Diencephalon (tissue), 1 donor: ENCODE results near the gene PLA1A. TPM values are rescaled to one million over a fixed set of nuclear protein-coding genes. Genes with fewer than 3 reads are reported as not detected.

ENCODE experiments used
- total RNA-seq: library from RNA; depleted of rRNA; stranded (reverse); fragments of >200 nt; gene quantifications from one replicate; pipeline ENCODE4 v1.2.3, GENCODE V29; 2014

The PLA1A gene, protein sequence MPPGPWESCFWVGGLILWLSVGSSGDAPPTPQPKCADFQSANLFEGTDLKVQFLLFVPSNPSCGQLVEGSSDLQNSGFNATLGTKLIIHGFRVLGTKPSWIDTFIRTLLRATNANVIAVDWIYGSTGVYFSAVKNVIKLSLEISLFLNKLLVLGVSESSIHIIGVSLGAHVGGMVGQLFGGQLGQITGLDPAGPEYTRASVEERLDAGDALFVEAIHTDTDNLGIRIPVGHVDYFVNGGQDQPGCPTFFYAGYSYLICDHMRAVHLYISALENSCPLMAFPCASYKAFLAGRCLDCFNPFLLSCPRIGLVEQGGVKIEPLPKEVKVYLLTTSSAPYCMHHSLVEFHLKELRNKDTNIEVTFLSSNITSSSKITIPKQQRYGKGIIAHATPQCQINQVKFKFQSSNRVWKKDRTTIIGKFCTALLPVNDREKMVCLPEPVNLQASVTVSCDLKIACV
- 0.23 TPM for total RNA-seq

DNA sequence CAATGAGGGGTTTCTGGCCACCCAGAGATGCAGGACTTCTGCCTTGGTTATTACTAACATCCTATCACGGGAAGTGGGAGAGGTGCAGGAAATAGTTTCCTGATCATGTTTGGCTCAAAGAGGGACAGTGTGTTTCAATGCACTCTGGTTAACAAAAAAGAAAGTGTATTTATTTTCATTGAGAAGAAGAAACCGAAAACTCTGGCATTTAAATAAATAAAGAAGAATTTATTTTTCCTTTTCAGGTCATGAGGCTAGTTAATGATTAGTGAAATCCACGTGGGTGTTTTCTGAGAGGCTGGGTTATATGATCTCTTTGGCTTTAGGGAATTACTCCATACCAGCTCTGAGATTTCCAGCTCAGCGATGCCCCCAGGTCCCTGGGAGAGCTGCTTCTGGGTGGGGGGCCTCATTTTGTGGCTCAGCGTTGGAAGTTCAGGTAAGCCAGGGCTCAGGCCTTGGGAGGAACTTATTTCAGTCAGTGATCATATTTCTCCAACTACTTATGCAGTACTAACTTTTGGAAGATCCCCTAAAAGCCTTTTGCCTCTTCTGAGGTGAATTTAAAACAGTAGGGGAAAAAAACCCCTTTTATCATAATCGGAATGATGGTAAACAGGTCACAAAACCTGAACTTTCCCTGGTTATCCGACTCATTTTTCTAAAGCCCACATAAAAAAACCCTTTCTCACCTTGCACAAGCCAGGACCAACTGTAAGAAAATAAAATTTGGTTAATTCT is at the start of gene PLA1A:
PLA1A (plus strand) TSS at position 338 of the 741 bp plus-strand sequence; CDS start at position 367, 29 bp downstream.

DNA sequence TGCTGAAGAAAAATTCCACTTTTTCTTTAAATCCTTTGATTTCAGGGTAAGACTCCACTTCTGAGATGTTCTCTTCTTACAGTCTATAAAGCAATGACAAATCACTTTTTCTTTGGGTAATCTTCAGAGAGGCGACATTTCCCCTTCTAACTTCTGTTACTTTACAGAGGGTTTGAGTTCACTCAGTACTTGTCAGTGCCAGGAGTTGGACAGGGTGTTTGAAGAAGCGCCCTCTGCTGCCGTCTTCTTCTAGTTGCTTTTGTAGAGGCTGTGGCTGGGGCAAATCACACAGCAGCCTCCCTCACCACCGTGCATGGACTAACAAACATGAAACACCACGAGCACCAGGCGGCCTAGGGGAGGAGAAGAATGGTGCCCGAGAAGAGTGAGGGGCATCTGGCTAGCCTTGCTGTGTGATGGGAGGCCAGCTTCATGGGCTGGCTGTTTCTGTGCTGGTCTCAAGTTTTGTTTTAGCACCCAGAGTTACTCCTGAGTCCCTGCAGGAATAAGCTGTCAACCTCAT is 38.2 kb upstream of the PLA1A start, which contains the start of gene CD80:
CD80 (minus strand) TSS at position 174 of the 523 bp plus-strand sequence. CDS start 1,886 bp downstream, outside the sequence.

DNA sequence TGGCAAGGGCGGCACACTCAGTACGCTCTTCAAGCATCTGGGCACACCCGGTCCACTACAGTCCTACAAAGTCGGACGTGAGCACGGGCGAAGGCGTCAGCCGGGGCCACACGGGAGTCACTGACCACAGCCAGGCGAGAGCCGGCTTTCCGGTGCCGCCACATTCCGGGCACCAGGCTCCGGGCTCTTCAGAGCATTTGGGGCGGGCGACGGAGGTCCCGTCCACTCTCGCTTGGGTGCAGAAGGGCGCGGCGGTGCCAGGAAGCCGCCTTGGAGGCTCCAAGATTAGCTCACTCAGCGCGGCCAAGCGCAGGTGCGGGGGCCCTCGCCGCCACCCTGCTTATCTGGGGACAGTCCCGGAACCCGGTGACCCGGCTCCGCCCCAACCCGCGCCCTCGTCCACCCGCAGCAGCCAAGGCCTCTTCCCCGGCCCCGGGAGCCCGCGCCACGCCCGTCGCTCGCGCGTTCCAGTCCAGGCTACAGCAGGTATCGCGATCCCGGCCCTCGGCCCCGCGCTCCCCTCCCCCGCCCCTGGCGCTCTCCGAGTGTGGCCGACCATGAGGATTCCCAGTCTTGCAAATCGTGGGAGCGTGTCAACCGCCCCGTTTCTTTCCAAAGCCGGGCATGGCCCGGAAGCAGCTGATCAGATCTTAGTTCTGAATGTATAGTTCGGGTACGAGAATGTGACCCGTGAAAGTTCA is 18.2 kb upstream of the PLA1A start, which contains the start of gene ADPRH:
ADPRH (plus strand) TSS at position 127 of the 701 bp plus-strand sequence. CDS start 2,678 bp downstream, outside the sequence.

DNA sequence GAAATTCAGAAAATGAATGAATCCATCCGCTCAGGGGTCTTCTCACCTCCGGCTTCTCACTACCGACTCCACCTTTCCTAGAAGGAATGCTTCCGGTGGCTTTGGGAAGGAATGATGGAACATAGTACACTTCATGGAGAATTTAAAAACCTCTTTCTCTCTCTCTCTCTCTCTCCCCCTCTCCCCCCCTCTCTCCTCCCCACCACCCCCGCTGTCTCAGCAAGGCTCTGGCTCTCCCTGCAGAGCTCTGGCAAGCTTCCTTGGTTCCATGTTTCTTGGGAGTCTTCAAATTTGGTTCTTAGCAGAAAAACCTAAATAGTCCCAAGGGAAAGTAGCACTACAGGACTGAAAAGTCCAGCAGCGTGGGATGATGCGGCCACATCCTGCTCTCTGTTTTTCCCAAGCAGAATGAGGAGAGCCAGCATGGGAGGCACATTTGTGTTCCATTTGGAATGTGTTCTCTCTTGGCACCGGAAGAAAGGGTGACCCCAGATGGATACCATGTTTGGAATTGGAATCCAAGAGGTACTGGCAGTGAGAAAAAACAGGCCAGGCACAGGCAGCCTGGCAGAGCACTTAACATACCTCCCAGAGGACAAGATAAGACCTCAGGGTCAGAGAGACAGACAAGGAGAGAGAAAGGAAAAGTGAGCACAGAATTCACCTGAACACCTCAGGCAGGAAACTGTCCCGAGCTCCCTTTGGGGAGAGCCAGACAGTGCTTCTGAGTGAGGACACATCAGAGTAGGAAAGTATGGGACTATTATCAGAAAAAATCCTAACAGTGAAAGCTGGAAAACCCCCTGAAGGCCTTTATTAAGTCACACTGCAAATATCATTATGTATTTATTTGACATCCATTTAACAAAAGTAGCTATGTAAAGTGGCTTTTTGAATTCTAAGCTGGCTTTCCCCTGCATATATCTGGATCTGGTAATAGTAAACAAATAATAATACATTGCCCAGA is 63.1 kb downstream of the PLA1A start, which contains the start of gene POPDC2:
POPDC2 (minus strand) TSS at position 116 of the 967 bp plus-strand sequence. CDS start 166 bp downstream, outside the sequence.

DNA sequence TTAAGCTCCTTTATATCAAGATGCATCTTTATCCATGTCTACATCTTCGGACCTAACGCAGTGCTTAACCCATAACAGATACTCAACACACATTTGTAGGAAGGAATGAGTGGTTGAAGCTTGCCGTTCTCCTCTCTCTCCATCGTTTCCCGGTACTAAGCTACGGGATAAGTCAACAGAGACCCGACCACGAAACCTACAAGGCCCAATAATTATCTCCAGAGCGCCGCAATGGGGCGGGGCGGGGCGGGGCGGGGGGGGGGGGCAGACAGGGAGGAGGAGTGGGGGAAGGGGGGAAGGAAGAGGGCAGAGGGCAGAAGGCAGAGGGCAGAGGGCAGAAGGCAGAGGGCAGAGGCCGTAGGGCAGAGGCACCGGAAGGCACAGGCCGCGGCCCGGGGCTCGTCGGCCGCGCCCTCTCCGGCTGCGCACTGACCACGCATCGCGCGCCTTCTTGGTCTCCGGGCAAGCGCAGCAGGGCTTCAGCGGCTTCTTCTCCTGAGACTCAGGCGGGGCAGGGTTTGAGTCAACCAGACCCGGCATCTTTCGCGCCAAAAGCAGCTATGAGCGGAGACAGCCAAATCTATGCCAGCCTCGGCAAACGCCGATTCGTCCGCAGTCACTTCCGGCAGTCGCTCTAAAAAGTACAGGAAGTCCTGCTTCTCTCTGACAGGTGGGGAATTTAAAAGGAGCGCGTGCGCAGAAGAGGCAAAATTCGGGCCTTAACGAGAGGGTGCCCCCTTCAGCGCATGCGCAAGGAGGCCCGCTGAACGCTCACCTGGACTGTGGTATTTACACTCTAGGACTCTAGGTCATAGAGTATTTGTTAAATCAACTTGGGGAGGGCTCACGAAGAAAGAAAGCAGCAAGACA is 79.3 kb downstream of the PLA1A start, which contains the start of gene COX17:
COX17 (minus strand) TSS at position 636 of the 870 bp plus-strand sequence; CDS start at position 540, 96 bp downstream.

Other genes with a start within 250 kb of the PLA1A start
- 13.4 TPM for gene TMEM39A, start 134.3 kb upstream of the PLA1A start, total RNA-seq
- gene POGLUT1, start 128.9 kb upstream of the PLA1A start, total RNA-seq, result 16.8 TPM
- 31.4 TPM for gene TIMMDC1, start 99.3 kb upstream of the PLA1A start, total RNA-seq
- gene CD80, start 38.3 kb upstream of the PLA1A start, total RNA-seq, result under 0.01 TPM
- gene ADPRH, start 18.4 kb upstream of the PLA1A start, total RNA-seq, result 2.3 TPM
- gene POPDC2, start 62.7 kb downstream of the PLA1A start, total RNA-seq, result 0.69 TPM
- gene COX17, start 79.5 kb downstream of the PLA1A start, total RNA-seq, result 22.6 TPM
- 12.9 TPM for gene CFAP91, start 105.1 kb downstream of the PLA1A start, total RNA-seq
- 0.23 TPM for gene NR1I2, start 184.2 kb downstream of the PLA1A start, total RNA-seq